Endothelial cell of umbilical vein (primary cell): ENCODE data around the gene DNAH10. TPM values are rescaled to one million over a fixed set of nuclear protein-coding genes. Genes with fewer than 3 reads are reported as not detected.

Experiments used
- BruUV-seq: library from RNA; stranded (reverse); fragments of 400-500 nt; replicated peaks from 2 replicates; lab custom pipeline; 2021; lab: Mats Ljungman, UMichigan
- CTCF ChIA-PET: fragments of 300-600, 350-600 bp; sonication (Branson Sonifier 250); formaldehyde crosslinking; loops from one replicate; lab custom pipeline; 2021; ENCODE audit warnings: antibody characterized with exemption, inconsistent platforms; lab: Charles Lee
- POLR2A ChIA-PET: fragments of 300-600, 350-600 bp; sonication (Branson Sonifier 250); formaldehyde crosslinking; loops from one replicate; lab custom pipeline; 2021; ENCODE audit warnings: antibody characterized with exemption, inconsistent platforms; lab: Charles Lee
- DNase-seq: peaks from one replicate; pipeline ENCODE4 v3.0.0-alpha.2; 2011; ENCODE audit warnings: low read depth, low spot score
- FAIRE-seq: peaks from 2 replicates; lab custom pipeline; 2011; peaks lifted over from hg19 to GRCh38; lab: Jason Lieb, UNC
- H2AFZ ChIP-seq: 2 replicates; pipeline ENCODE4 v1.6.0; 2012; ENCODE audit warnings: low read depth, low read length, control low read depth, inconsistent platforms
- H3K27ac ChIP-seq: 2 replicates; pipeline ENCODE4 v1.5.1; 2011; ENCODE audit warnings: low read depth, mild to moderate bottlenecking, control low read depth, low read length, moderate library complexity; ENCODE audit not compliant: insufficient read depth
- H3K27me3 ChIP-seq, 2 experiments: 2 replicates each; pipeline versions ENCODE4 v1.6.0 to v1.6.1; 2011; ENCODE audit warnings: low read length in 2 of 2, mixed read lengths in 1 of 2; ENCODE audit not compliant: control insufficient read depth in 2 of 2, insufficient read depth in 2 of 2
- H3K36me3 ChIP-seq, 2 experiments: 2 replicates in 1 of 2; 3 replicates in 1 of 2; pipeline ENCODE4 v1.5.1; 2011; ENCODE audit warnings: low read length in 2 of 2, mild to moderate bottlenecking in 1 of 2, moderate library complexity in 1 of 2; ENCODE audit not compliant: control insufficient read depth in 2 of 2, insufficient read depth in 2 of 2; ENCODE audit errors: extremely low read depth in 1 of 2
- H3K4me1 ChIP-seq: 3 replicates; pipeline ENCODE4 v1.5.1; 2011; ENCODE audit warnings: mild to moderate bottlenecking, low read length; ENCODE audit not compliant: control insufficient read depth, insufficient read depth; ENCODE audit errors: extremely low read depth
- H3K4me2 ChIP-seq: 2 replicates; pipeline ENCODE4 v1.6.1; 2011; ENCODE audit warnings: low read length, control low read depth, mixed read lengths; ENCODE audit not compliant: insufficient read depth
- H3K4me3 ChIP-seq, 3 experiments: fragments of 200-600 bp in 1 of 3; sonication (generic), shearing (Covaris generic) in 1 of 3; replicated peaks in 1 of 3; 2 replicates each; pipeline ENCODE4 v1.5.1; 2011 to 2016; ENCODE audit warnings: control low read depth in 3 of 3, low read length in 3 of 3, mild to moderate bottlenecking in 2 of 3, inconsistent platforms in 1 of 3, low read depth in 1 of 3, moderate library complexity in 1 of 3; ENCODE audit not compliant: insufficient read depth in 1 of 3
- H3K79me2 ChIP-seq: 2 replicates; pipeline ENCODE4 v1.6.0; 2012; ENCODE audit warnings: low read length, inconsistent platforms; ENCODE audit not compliant: control insufficient read depth, insufficient read depth
- H3K9ac ChIP-seq: replicated peaks from 2 replicates; pipeline ENCODE3; 2011; ENCODE audit warnings: low read length, control low read depth; ENCODE audit not compliant: insufficient read depth; ENCODE audit errors: extremely low read depth
- H3K9me1 ChIP-seq: replicated peaks from 3 replicates; pipeline ENCODE4 v1.6.0; 2011; ENCODE audit warnings: mild to moderate bottlenecking, low read length; ENCODE audit not compliant: control insufficient read depth, insufficient read depth; ENCODE audit errors: extremely low read depth
- H3K9me3 ChIP-seq: replicated peaks from 2 replicates; pipeline ENCODE4 v1.5.1; 2012; ENCODE audit warnings: low read length, inconsistent platforms; ENCODE audit not compliant: control insufficient read depth, insufficient read depth
- H4K20me1 ChIP-seq: replicated peaks from 2 replicates; pipeline ENCODE3; 2011; ENCODE audit warnings: mild to moderate bottlenecking, low read length; ENCODE audit not compliant: control insufficient read depth, insufficient read depth; ENCODE audit errors: extremely low read depth
- CTCF ChIP-seq, 2 donors: IDR thresholded peaks; 1 replicate in 1 of 2; 2 replicates in 1 of 2; pipeline ENCODE4 v1.5.1; 2011; ENCODE audit warnings: low read length in 2 of 2, mild to moderate bottlenecking in 2 of 2, moderate library complexity in 2 of 2, control low read depth in 1 of 2, inconsistent platforms in 1 of 2, low read depth in 1 of 2; ENCODE audit not compliant: insufficient read depth in 1 of 2; ENCODE audit errors: extremely low read depth in 1 of 2
- EZH2 ChIP-seq: IDR thresholded peaks from 2 replicates; pipeline ENCODE4 v1.6.1; 2012; ENCODE audit warnings: borderline replicate concordance, low read depth, mild to moderate bottlenecking, moderate library complexity, low read length, inconsistent platforms; ENCODE audit not compliant: severe bottlenecking
- JUN ChIP-seq: IDR thresholded peaks from 2 replicates; pipeline ENCODE4 v1.6.1; 2011; ENCODE audit warnings: borderline replicate concordance, low read depth; ENCODE audit not compliant: insufficient read length, insufficient read depth
- MYC ChIP-seq: IDR thresholded peaks from one replicate; pipeline ENCODE4 v1.6.1; 2011; ENCODE audit warnings: mild to moderate bottlenecking, low read depth, low read length
- POLR2AphosphoS5 ChIP-seq: IDR thresholded peaks from 2 replicates; pipeline ENCODE4 v1.6.1; 2012; ENCODE audit warnings: low read depth, mild to moderate bottlenecking, control low read depth, low read length, moderate library complexity; ENCODE audit not compliant: insufficient read depth
- dilution Hi-C: fragments of 300-500 bp; cut with MboI; formaldehyde crosslinking; loops from one replicate; pipeline ENCODE4 v1.15.0; 2019; ENCODE audit warnings: low sequenced_read_pairs; ENCODE audit not compliant: extremely low pct_ligation_motif_present
- intact Hi-C: fragments of 100-400 bp; cut with micrococcal nuclease; formaldehyde crosslinking; loops from one replicate; pipeline ENCODE4 v1.10.0; 2022
- polyA plus RNA-seq, 4 experiments: library from polyadenylated mRNA; depleted of rRNA in 3 of 4; stranded (reverse) in 3 of 4; unstranded in 1 of 4; fragments of >200 nt; gene quantifications; 2 replicates each; pipeline versions ENCODE4 v1.2.1 to v1.2.3, GENCODE V29; 2011 to 2012; ENCODE audit warnings: missing spikeins in 1 of 4
- total RNA-seq: library from RNA; stranded (reverse); gene quantifications from 2 replicates; pipeline ENCODE4 v1.2.3, GENCODE V29; 2021
- TF ChIP-seq, protein P1 (sequence below): IDR thresholded peaks from 2 replicates; pipeline ENCODE4 v1.6.1; 2011; ENCODE audit not compliant: insufficient read depth, insufficient read length

DNAH10 gene
- total and polyA plus RNA-seq, 2 donors (not counting 3 experiments of a cell fraction or from before 2014, with no cell fraction given) = 0.04 to 0.31 TPM

DNA sequence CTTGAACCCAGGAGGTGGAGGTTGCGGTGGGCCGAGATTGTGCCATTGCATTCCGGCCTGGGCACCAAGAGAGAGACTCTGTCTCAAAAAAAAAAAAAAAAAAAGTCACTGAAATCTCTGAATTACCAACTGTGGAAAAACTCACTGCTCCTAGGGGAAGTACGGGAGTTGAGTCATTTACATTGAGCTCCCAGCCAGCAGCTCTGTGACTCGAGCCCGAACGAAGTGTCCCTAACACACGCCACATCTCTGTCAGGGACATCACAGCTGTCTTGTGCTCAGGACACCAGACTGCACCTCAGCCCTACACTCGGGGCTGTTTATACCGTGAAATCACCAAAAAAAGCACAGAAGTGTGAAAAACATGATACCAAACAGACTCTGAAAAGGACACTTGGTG is 28.9 kb upstream of the DNAH10 start:
- no TSS peak for BruUV-seq
- Histone ChIP-seq H3K4me3 (no peak overlapping the region), H3K4me2 (no peak overlapping the region), H3K27me3 (no peaks in the 10 kb centered on the region), H3K9me3 (no peaks in the 10 kb centered on the region), H3K27ac (no peak overlapping the region), H4K20me1 (no peaks in the 10 kb centered on the region), H2AFZ (no peak overlapping the region), H3K79me2 (no peaks in the 10 kb centered on the region), H3K9ac (no peak overlapping the region), H3K36me3 (peaks cover 9 to 27% of the 10 kb centered on the region in 2 experiments), H3K9me1 (no peaks in the 10 kb centered on the region), H3K4me1 (no peaks in the 10 kb centered on the region)
- TF ChIP-seq POLR2AphosphoS5 = no peak
- TF ChIP-seq MYC = no peak
- TF ChIP-seq CTCF (IDR thresholded peaks at IDR 0.05; ENCODE audit: extremely low read depth in 1 of 2, insufficient read depth in 1 of 2, low read depth in 1 of 2, low read length in 2 of 2) = no peak
- no peak for TF ChIP-seq JUN
- TF ChIP-seq EZH2 = no peak
- TF ChIP-seq, protein P1, sequence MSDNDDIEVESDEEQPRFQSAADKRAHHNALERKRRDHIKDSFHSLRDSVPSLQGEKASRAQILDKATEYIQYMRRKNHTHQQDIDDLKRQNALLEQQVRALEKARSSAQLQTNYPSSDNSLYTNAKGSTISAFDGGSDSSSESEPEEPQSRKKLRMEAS = no peak
- CTCF ChIA-PET = interaction anchor here (0.7 kb wide), 1 partner anchor 262 kb away, joined by 3 read pairs; no protein-coding TSS in a partner anchor
- FAIRE-seq = no peak
- intact Hi-C loops (no loop called here), dilution Hi-C loops (no loop called here)
- no peak for DNase-seq
- POLR2A ChIA-PET = no interaction called here
